ENCODE measurements around the gene EHBP1L1. TPM values are rescaled to one million over a fixed set of nuclear protein-coding genes. Genes with fewer than 3 reads are reported as not detected.

The EHBP1L1 gene
- polyA plus RNA-seq, 3 donors = 9.4 to 12.3 (median 11.0) TPM

GRCh38 chr11:65576867-65577755 is 1.3 kb downstream of the EHBP1L1 start:
- DNase-seq (ENCODE audit: low read depth in 3 of 3, low spot score in 2 of 3) = no peak

GRCh38 chr11:65577756-65578109 is 1.9 kb downstream of the EHBP1L1 start:
- DNase-seq (ENCODE audit: low read depth in 3 of 3, low spot score in 2 of 3) = no peak

GRCh38 chr11:65578134-65578533 is 2.3 kb downstream of the EHBP1L1 start:
- no peak for DNase-seq (ENCODE audit: low read depth in 3 of 3, low spot score in 2 of 3)

- DNase-seq (ENCODE audit: low read depth in 3 of 3, low spot score in 2 of 3) = no peak
Measured at GRCh38 chr11:65578667-65579066, 2.8 kb downstream of the EHBP1L1 start.

GRCh38 chr11:65579291-65579690 is 3.4 kb downstream of the EHBP1L1 start:
- DNase-seq (ENCODE audit: low read depth in 3 of 3, low spot score in 2 of 3) = no peak

GRCh38 chr11:65580031-65580692 is 4.3 kb downstream of the EHBP1L1 start:
- DNase-seq (ENCODE audit: low read depth in 3 of 3, low spot score in 2 of 3) = no peak

GRCh38 chr11:65580756-65581155 is 4.9 kb downstream of the EHBP1L1 start:
- no peak for DNase-seq (ENCODE audit: low read depth in 3 of 3, low spot score in 2 of 3)

- DNase-seq (ENCODE audit: low read depth in 3 of 3, low spot score in 2 of 3) = no peak
Measured at GRCh38 chr11:65581928-65582327, 6.1 kb downstream of the EHBP1L1 start.

GRCh38 chr11:65583589-65583988 is 7.7 kb downstream of the EHBP1L1 start:
- DNase-seq (ENCODE audit: low read depth in 3 of 3, low spot score in 2 of 3) = no peak

- DNase-seq (ENCODE audit: low read depth in 3 of 3, low spot score in 2 of 3) = no peak
Measured at GRCh38 chr11:65584106-65584505, 8.3 kb downstream of the EHBP1L1 start.

- DNase-seq (ENCODE audit: low read depth in 3 of 3, low spot score in 2 of 3) = no peak
Measured at GRCh38 chr11:65584723-65585171, 8.9 kb downstream of the EHBP1L1 start.

- no peak for DNase-seq (ENCODE audit: low read depth in 3 of 3, low spot score in 2 of 3)
Measured at GRCh38 chr11:65585396-65586246, 9.8 kb downstream of the EHBP1L1 start.

GRCh38 chr11:65586247-65586630 is 10.4 kb downstream of the EHBP1L1 start:
- no peak for DNase-seq (ENCODE audit: low read depth in 3 of 3, low spot score in 2 of 3)

- DNase-seq (ENCODE audit: low read depth in 3 of 3, low spot score in 2 of 3) = no peak
Measured at GRCh38 chr11:65586676-65587075, 10.8 kb downstream of the EHBP1L1 start.

- DNase-seq (ENCODE audit: low read depth in 3 of 3, low spot score in 2 of 3) = no peak
Measured at GRCh38 chr11:65588199-65589054, 12.6 kb downstream of the EHBP1L1 start.

- DNase-seq (ENCODE audit: low read depth in 3 of 3, low spot score in 2 of 3) = no peak
Measured at GRCh38 chr11:65589444-65590239, 13.8 kb downstream of the EHBP1L1 start.

- no peak for DNase-seq (ENCODE audit: low read depth in 3 of 3, low spot score in 2 of 3)
Measured at GRCh38 chr11:65590240-65590738, 14.4 kb downstream of the EHBP1L1 start.

GRCh38 chr11:65591939-65592857 is 16.3 kb downstream of the EHBP1L1 start:
- DNase-seq (ENCODE audit: low read depth in 3 of 3, low spot score in 2 of 3) = no peak
